Liver (tissue), 3 donors: ENCODE data around the gene XCR1.

Experiments
- EGR1 ChIP-seq, 2 donors: IDR thresholded peaks; 2 replicates each; pipeline ENCODE4 v1.6.1; 2016 to 2018; ENCODE audit warnings: antibody characterized with exemption in 2 of 2, low read depth in 2 of 2
- FOXA1 ChIP-seq: IDR thresholded peaks from 2 replicates; pipeline ENCODE4 v1.6.1; 2016; ENCODE audit warnings: antibody characterized with exemption
- FOXA2 ChIP-seq: IDR thresholded peaks from 2 replicates; pipeline ENCODE4 v1.6.1; 2016; ENCODE audit warnings: antibody characterized with exemption
- GABPA ChIP-seq, 2 donors: IDR thresholded peaks in 1 of 2; conservative IDR thresholded peaks in 1 of 2; 2 replicates each; pipeline ENCODE4 v1.6.1; 2016; ENCODE audit warnings: antibody characterized with exemption in 2 of 2, mild to moderate bottlenecking in 1 of 2, moderate library complexity in 1 of 2
- JUND ChIP-seq, 2 donors: IDR thresholded peaks; 2 replicates each; pipeline ENCODE4 v1.6.1; 2016; ENCODE audit warnings: antibody characterized with exemption in 2 of 2
- RAD21 ChIP-seq, 2 donors: IDR thresholded peaks; 2 replicates each; pipeline ENCODE4 v1.6.1; 2016; ENCODE audit warnings: antibody characterized with exemption in 2 of 2, mild to moderate bottlenecking in 2 of 2
- RXRA ChIP-seq, 2 donors: IDR thresholded peaks; 2 replicates each; pipeline ENCODE4 v1.6.1; 2017 to 2018; ENCODE audit warnings: antibody characterized with exemption in 2 of 2, mild to moderate bottlenecking in 1 of 2
- SP1 ChIP-seq: IDR thresholded peaks from 2 replicates; pipeline ENCODE4 v1.6.1; 2018; ENCODE audit warnings: antibody characterized with exemption, mild to moderate bottlenecking
- YY1 ChIP-seq: IDR thresholded peaks from 2 replicates; pipeline ENCODE4 v1.6.1; 2016; ENCODE audit warnings: antibody characterized with exemption, mild to moderate bottlenecking
- TF ChIP-seq, protein P1 (sequence below): IDR thresholded peaks from 2 replicates; pipeline ENCODE4 v1.6.1; 2016; ENCODE audit warnings: antibody characterized with exemption
- TF ChIP-seq, protein P2 (sequence below): fragments of 150-350 bp; IDR thresholded peaks from 2 replicates; pipeline ENCODE4 v1.5.1; 2017; ENCODE audit warnings: improper control_type of control experiment, low read depth, low read length; ENCODE audit not compliant: missing input control
- TF ChIP-seq, protein P3 (sequence below): IDR thresholded peaks from 2 replicates; pipeline ENCODE4 v1.6.1; 2016; ENCODE audit warnings: antibody characterized with exemption, mild to moderate bottlenecking
- TF ChIP-seq, protein P4 (sequence below): IDR thresholded peaks from 2 replicates; pipeline ENCODE4 v1.6.1; 2016; ENCODE audit warnings: antibody characterized with exemption
- donor health status: healthy.
- donor health status: healthy.

DNA sequence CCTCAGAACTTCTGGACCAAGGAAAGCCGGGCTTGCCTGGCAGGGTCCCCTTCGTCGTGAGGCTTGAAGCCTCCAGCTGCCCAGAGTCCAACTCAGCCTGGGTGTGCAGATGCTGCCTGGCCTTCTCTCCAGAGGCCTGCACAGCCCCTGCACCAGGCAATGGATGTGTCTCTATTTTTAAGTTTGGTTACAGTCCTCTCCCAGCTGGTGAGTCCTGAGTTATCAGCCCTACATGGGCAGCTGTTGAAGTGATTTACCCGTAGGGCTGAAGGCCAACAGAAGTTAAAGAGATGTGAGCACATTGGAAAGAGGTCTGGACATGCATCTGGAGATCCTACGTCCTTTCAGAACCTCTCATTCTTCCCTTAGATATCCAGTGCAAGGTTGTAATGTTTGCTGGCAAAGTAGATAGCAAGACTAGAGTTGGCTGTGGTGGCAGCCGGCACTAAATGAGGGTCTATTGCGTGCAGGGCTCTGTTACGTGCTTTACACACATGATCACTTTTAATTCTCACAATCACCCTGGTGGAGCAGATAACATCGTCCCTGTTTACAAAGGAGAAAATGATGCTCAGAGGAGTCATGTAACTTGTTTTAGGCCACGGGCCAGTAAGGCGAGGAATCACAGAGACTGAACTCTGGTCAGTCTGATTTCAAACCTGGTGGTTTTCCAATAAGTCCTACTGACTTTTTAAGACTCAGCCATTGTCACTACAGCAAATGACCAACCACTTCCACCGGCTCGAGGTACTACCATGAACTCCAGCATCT, 41.6 kb downstream of the XCR1 start:
- TF ChIP-seq RAD21 (IDR thresholded peaks at IDR 0.05) = no peak
- TF ChIP-seq, protein P1, sequence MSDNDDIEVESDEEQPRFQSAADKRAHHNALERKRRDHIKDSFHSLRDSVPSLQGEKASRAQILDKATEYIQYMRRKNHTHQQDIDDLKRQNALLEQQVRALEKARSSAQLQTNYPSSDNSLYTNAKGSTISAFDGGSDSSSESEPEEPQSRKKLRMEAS = no peak
- TF ChIP-seq, protein P2, sequence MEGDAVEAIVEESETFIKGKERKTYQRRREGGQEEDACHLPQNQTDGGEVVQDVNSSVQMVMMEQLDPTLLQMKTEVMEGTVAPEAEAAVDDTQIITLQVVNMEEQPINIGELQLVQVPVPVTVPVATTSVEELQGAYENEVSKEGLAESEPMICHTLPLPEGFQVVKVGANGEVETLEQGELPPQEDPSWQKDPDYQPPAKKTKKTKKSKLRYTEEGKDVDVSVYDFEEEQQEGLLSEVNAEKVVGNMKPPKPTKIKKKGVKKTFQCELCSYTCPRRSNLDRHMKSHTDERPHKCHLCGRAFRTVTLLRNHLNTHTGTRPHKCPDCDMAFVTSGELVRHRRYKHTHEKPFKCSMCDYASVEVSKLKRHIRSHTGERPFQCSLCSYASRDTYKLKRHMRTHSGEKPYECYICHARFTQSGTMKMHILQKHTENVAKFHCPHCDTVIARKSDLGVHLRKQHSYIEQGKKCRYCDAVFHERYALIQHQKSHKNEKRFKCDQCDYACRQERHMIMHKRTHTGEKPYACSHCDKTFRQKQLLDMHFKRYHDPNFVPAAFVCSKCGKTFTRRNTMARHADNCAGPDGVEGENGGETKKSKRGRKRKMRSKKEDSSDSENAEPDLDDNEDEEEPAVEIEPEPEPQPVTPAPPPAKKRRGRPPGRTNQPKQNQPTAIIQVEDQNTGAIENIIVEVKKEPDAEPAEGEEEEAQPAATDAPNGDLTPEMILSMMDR = no peak
- TF ChIP-seq, protein P3, sequence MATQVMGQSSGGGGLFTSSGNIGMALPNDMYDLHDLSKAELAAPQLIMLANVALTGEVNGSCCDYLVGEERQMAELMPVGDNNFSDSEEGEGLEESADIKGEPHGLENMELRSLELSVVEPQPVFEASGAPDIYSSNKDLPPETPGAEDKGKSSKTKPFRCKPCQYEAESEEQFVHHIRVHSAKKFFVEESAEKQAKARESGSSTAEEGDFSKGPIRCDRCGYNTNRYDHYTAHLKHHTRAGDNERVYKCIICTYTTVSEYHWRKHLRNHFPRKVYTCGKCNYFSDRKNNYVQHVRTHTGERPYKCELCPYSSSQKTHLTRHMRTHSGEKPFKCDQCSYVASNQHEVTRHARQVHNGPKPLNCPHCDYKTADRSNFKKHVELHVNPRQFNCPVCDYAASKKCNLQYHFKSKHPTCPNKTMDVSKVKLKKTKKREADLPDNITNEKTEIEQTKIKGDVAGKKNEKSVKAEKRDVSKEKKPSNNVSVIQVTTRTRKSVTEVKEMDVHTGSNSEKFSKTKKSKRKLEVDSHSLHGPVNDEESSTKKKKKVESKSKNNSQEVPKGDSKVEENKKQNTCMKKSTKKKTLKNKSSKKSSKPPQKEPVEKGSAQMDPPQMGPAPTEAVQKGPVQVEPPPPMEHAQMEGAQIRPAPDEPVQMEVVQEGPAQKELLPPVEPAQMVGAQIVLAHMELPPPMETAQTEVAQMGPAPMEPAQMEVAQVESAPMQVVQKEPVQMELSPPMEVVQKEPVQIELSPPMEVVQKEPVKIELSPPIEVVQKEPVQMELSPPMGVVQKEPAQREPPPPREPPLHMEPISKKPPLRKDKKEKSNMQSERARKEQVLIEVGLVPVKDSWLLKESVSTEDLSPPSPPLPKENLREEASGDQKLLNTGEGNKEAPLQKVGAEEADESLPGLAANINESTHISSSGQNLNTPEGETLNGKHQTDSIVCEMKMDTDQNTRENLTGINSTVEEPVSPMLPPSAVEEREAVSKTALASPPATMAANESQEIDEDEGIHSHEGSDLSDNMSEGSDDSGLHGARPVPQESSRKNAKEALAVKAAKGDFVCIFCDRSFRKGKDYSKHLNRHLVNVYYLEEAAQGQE = no peak
- TF ChIP-seq RXRA (IDR thresholded peaks at IDR 0.05) = no peak
- TF ChIP-seq FOXA2 = no peak
- TF ChIP-seq EGR1 (IDR thresholded peaks at IDR 0.05; ENCODE audit: low read depth in 2 of 2) = no peak
- TF ChIP-seq, protein P4, sequence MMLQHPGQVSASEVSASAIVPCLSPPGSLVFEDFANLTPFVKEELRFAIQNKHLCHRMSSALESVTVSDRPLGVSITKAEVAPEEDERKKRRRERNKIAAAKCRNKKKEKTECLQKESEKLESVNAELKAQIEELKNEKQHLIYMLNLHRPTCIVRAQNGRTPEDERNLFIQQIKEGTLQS = no peak
- TF ChIP-seq JUND (IDR thresholded peaks at IDR 0.05) = no peak
- TF ChIP-seq YY1 = no peak
- TF ChIP-seq FOXA1 = no peak
- no peak for TF ChIP-seq GABPA (IDR thresholded peaks at IDR 0.05 in 1 of 2, conservative IDR thresholded peaks at IDR 0.05 in 1 of 2)
- TF ChIP-seq SP1 = no peak
